Measurements from ENCODE around the gene BMP2. TPM values are rescaled to one million over a fixed set of nuclear protein-coding genes. Genes with fewer than 3 reads are reported as not detected.

The BMP2 gene
- total and polyA plus RNA-seq, 2 donors from 2014 or later, result 3.3 to 8.7 TPM

- H3K4me3 ChIP-seq (ENCODE audit: low read length in 3 of 3), result no peak overlapping the region
- H3K27ac ChIP-seq (ENCODE audit: low read depth in 2 of 2, low read length in 2 of 2), result no peak overlapping the region
- no peak overlapping the region for H3K9ac ChIP-seq (ENCODE audit: low read length in 3 of 3)
- H3K27me3 ChIP-seq (ENCODE audit: control insufficient read depth, insufficient read depth, low read length), result no peaks in the 10 kb centered on the region
- no peak for TF ChIP-seq CTCF (IDR thresholded peaks at IDR 0.05; ENCODE audit: borderline replicate concordance, extremely low read depth, insufficient read depth)
- intact Hi-C loops (cut with DNase I), result no loop called here
- no peaks in the 10 kb centered on the region for H3K36me3 ChIP-seq (ENCODE audit: control insufficient read depth in 2 of 3, insufficient read depth in 3 of 3, low read length in 3 of 3)
- no peak for FAIRE-seq
- no peaks in the 10 kb centered on the region for H3K4me1 ChIP-seq (ENCODE audit: control insufficient read depth in 2 of 3, insufficient read depth in 2 of 3, low read depth in 1 of 3, low read length in 3 of 3)
- DNase-seq, result no peak
- no peaks in the 10 kb centered on the region for H3K9me3 ChIP-seq (ENCODE audit: control insufficient read depth in 2 of 3, insufficient read depth in 1 of 3, low read length in 3 of 3)
These were observed 45.0 kb downstream of the BMP2 start for GRCh38 chr20:6812530-6812929.

GRCh38 chr20:6814945-6815344, 47.5 kb downstream of the BMP2 start:
- H3K9me3 ChIP-seq (ENCODE audit: control insufficient read depth in 2 of 3, insufficient read depth in 1 of 3, low read length in 3 of 3), result no peaks in the 10 kb centered on the region
- no peak overlapping the region for H3K4me3 ChIP-seq (ENCODE audit: low read length in 3 of 3)
- H3K9ac ChIP-seq (ENCODE audit: low read length in 3 of 3), result no peak overlapping the region
- intact Hi-C loops (cut with DNase I), result no loop called here
- H3K27ac ChIP-seq (ENCODE audit: low read depth in 2 of 2, low read length in 2 of 2), result no peak overlapping the region
- no peaks in the 10 kb centered on the region for H3K4me1 ChIP-seq (ENCODE audit: control insufficient read depth in 2 of 3, insufficient read depth in 2 of 3, low read depth in 1 of 3, low read length in 3 of 3)
- DNase-seq, result no peak
- H3K36me3 ChIP-seq (ENCODE audit: control insufficient read depth in 2 of 3, insufficient read depth in 3 of 3, low read length in 3 of 3), result no peaks in the 10 kb centered on the region
- no peaks in the 10 kb centered on the region for H3K27me3 ChIP-seq (ENCODE audit: control insufficient read depth, insufficient read depth, low read length)
- no peak for FAIRE-seq
- no peak for TF ChIP-seq CTCF (IDR thresholded peaks at IDR 0.05; ENCODE audit: borderline replicate concordance, extremely low read depth, insufficient read depth)

- Histone ChIP-seq H3K36me3 (ENCODE audit: control insufficient read depth in 2 of 3, insufficient read depth in 3 of 3, low read length in 3 of 3) (no peaks in the 10 kb centered on the region), H3K27me3 (ENCODE audit: control insufficient read depth, insufficient read depth, low read length) (no peaks in the 10 kb centered on the region), H3K27ac (ENCODE audit: low read depth in 2 of 2, low read length in 2 of 2) (no peak overlapping the region), H3K9me3 (ENCODE audit: control insufficient read depth in 2 of 3, insufficient read depth in 1 of 3, low read length in 3 of 3) (no peaks in the 10 kb centered on the region), H3K9ac (ENCODE audit: low read length in 3 of 3) (no peak overlapping the region), H3K4me3 (ENCODE audit: low read length in 3 of 3) (no peak overlapping the region), H3K4me1 (ENCODE audit: control insufficient read depth in 2 of 3, insufficient read depth in 2 of 3, low read depth in 1 of 3, low read length in 3 of 3) (no peaks in the 10 kb centered on the region)
- no peak for FAIRE-seq
- no peak for DNase-seq
- TF ChIP-seq CTCF (IDR thresholded peaks at IDR 0.05; ENCODE audit: borderline replicate concordance, extremely low read depth, insufficient read depth), result no peak
- intact Hi-C loops (cut with DNase I), result no loop called here
These were observed 50.7 kb downstream of the BMP2 start for GRCh38 chr20:6818033-6818808.

Measured in kidney (tissue), 14 donors.